HG03280 (cell line): ENCODE measurements around the gene TSGA10.

Source experiments
- ATAC-seq: cut with Tn5 transposase; IDR thresholded peaks from one replicate; pipeline ENCODE4 v1.9.1; 2021; ENCODE audit warnings: mild to moderate bottlenecking, moderate library complexity; ENCODE audit not compliant: unreplicated experiment

TSGA10 gene

GRCh38 chr2:98948956-98949739 is 205.6 kb downstream of the TSGA10 start:
- no peak for ATAC-seq

- ATAC-seq = no peak
Measured at GRCh38 chr2:98947554-98947953, 207.2 kb downstream of the TSGA10 start.
